ENCODE measurements around the gene COL13A1.

COL13A1 gene

DNA sequence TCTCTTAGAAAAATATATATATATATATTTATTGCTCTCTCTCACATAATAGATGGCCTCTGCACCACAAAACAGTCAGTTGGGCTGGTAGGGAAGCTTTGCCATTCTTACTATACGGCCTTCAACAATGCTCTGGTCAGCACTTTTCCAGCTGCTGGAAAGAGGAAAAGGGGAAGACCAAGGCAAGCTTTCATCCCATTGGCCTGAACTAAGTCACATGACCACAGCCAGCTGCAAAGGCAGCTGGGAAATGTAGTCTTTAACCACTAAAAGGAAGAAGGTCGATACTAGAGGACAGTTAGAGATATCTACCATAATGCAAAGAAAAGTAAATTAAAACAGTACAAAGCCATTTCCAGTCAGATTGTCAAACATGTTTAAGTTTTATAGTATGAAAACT is 192.6 kb downstream of the COL13A1 start:
- H3K27ac ChIP-seq (ENCODE audit: low read length) = no peak overlapping the region
- no peaks in the 10 kb centered on the region for H3K36me3 ChIP-seq (ENCODE audit: insufficient read depth, low read depth, low read length)
- H3K27me3 ChIP-seq (ENCODE audit: insufficient read depth, low read length) = no peaks in the 10 kb centered on the region
- H3K4me1 ChIP-seq (ENCODE audit: insufficient read depth, low read length) = no peaks in the 10 kb centered on the region
- no peak overlapping the region for H3K9ac ChIP-seq (ENCODE audit: low read depth, low read length)
- no peak overlapping the region for H3K4me3 ChIP-seq (ENCODE audit: low read length)
- no peaks in the 10 kb centered on the region for H3K9me3 ChIP-seq (ENCODE audit: insufficient read depth, low read depth, low read length)

DNA sequence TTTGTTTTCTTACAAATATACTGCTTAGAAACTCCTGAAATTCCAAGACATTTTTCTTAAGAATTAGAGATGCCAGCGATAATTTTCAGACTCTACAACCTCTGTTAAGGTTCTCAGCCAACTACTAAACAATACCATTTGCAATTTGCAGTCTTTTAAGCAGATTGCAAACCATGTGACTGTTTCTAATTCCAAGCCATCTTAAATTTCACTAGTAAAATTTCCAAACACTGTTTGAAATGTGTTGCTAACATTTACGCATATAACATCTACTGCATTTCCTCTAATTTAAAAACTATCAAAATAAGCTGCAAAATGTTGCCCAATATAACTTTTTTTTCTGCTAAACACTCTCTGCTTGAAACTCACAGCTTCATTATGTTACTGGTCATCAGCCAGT is 194.9 kb downstream of the COL13A1 start:
- H3K9me3 ChIP-seq (ENCODE audit: insufficient read depth, low read depth, low read length) = no peaks in the 10 kb centered on the region
- no peak overlapping the region for H3K27ac ChIP-seq (ENCODE audit: low read length)
- no peaks in the 10 kb centered on the region for H3K36me3 ChIP-seq (ENCODE audit: insufficient read depth, low read depth, low read length)
- no peak overlapping the region for H3K4me3 ChIP-seq (ENCODE audit: low read length)
- H3K27me3 ChIP-seq (ENCODE audit: insufficient read depth, low read length) = no peaks in the 10 kb centered on the region
- H3K4me1 ChIP-seq (ENCODE audit: insufficient read depth, low read length) = no peaks in the 10 kb centered on the region
- H3K9ac ChIP-seq (ENCODE audit: low read depth, low read length) = no peak overlapping the region

DNA sequence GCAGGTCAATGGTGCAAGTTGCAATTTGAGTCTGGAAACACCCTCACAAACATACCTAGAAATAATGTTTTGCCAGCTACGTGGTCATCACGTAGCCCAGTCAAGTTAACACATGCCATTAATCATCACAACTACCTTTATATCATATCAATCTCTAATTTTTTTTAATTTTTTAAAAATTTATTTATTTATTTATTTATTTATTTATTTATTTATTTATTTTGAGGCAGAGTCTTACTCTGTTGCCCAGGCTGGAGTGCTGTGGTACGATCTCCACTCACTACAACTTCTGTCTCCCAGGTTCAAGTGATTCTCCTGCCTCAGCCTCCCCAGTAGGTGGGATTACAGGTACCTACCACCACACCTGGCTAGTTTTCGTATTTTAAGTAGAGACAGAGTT is 198.6 kb downstream of the COL13A1 start:
- no peaks in the 10 kb centered on the region for H3K27me3 ChIP-seq (ENCODE audit: insufficient read depth, low read length)
- no peaks in the 10 kb centered on the region for H3K36me3 ChIP-seq (ENCODE audit: insufficient read depth, low read depth, low read length)
- no peak overlapping the region for H3K9ac ChIP-seq (ENCODE audit: low read depth, low read length)
- H3K4me1 ChIP-seq (ENCODE audit: insufficient read depth, low read length) = no peaks in the 10 kb centered on the region
- no peak overlapping the region for H3K4me3 ChIP-seq (ENCODE audit: low read length)
- H3K27ac ChIP-seq (ENCODE audit: low read length) = no peak overlapping the region
- H3K9me3 ChIP-seq (ENCODE audit: insufficient read depth, low read depth, low read length) = no peaks in the 10 kb centered on the region

GRCh38 chr10:70007116-70007820 is 205.6 kb downstream of the COL13A1 start:
- H3K4me1 ChIP-seq (ENCODE audit: insufficient read depth, low read length) = no peaks in the 10 kb centered on the region
- no peaks in the 10 kb centered on the region for H3K36me3 ChIP-seq (ENCODE audit: insufficient read depth, low read depth, low read length)
- no peaks in the 10 kb centered on the region for H3K27me3 ChIP-seq (ENCODE audit: insufficient read depth, low read length)
- H3K9ac ChIP-seq (ENCODE audit: low read depth, low read length) = no peak overlapping the region
- H3K27ac ChIP-seq (ENCODE audit: low read length) = no peak overlapping the region
- no peak overlapping the region for H3K4me3 ChIP-seq (ENCODE audit: low read length)
- no peaks in the 10 kb centered on the region for H3K9me3 ChIP-seq (ENCODE audit: insufficient read depth, low read depth, low read length)
